Astrocyte (in vitro differentiated cells and primary cell): Measurements from ENCODE around the gene GDPD4. TPM values are rescaled to one million over a fixed set of nuclear protein-coding genes. Genes with fewer than 3 reads are reported as not detected.

Source experiments
- DNase-seq: peaks from one replicate; pipeline ENCODE4 v3.0.0-alpha.2; 2010; ENCODE audit warnings: low read depth
- FAIRE-seq: peaks from 2 replicates; lab custom pipeline; 2011; peaks lifted over from hg19 to GRCh38; lab: Jason Lieb, UNC
- H2AFZ ChIP-seq: 2 replicates; pipeline ENCODE4 v1.6.0; 2012; ENCODE audit warnings: low read depth, low read length, inconsistent platforms
- H3K27ac ChIP-seq: 2 replicates; pipeline ENCODE4 v1.5.1; 2011; ENCODE audit warnings: low read depth, low read length, inconsistent platforms
- H3K27me3 ChIP-seq: 2 replicates; pipeline ENCODE4 v1.6.0; 2011; ENCODE audit warnings: low read length, inconsistent platforms; ENCODE audit not compliant: insufficient read depth
- H3K36me3 ChIP-seq: 2 replicates; pipeline ENCODE4 v1.5.1; 2011; ENCODE audit warnings: low read length, inconsistent platforms; ENCODE audit not compliant: insufficient read depth
- H3K4me1 ChIP-seq: 2 replicates; pipeline ENCODE4 v1.5.1; 2011; ENCODE audit warnings: low read length, inconsistent platforms; ENCODE audit not compliant: insufficient read depth
- H3K4me2 ChIP-seq: 2 replicates; pipeline ENCODE4 v1.6.0; 2012; ENCODE audit warnings: low read length, inconsistent platforms
- H3K4me3 ChIP-seq: 2 replicates; pipeline ENCODE4 v1.5.1; 2011; ENCODE audit warnings: low read depth, mild to moderate bottlenecking, low read length, inconsistent platforms; ENCODE audit not compliant: insufficient read depth
- H3K79me2 ChIP-seq: 2 replicates; pipeline ENCODE4 v1.6.0; 2012; ENCODE audit warnings: mild to moderate bottlenecking, low read length, inconsistent platforms; ENCODE audit not compliant: insufficient read depth
- H3K9ac ChIP-seq: 2 replicates; pipeline ENCODE4 v1.6.0; 2012; ENCODE audit warnings: mild to moderate bottlenecking, low read length, inconsistent platforms
- H3K9me3 ChIP-seq: 2 replicates; pipeline ENCODE4 v1.5.1; 2012; ENCODE audit warnings: low read depth, mild to moderate bottlenecking, low read length, inconsistent platforms; ENCODE audit not compliant: insufficient read depth
- H4K20me1 ChIP-seq: 2 replicates; pipeline ENCODE4 v1.6.0; 2012; ENCODE audit warnings: low read length, inconsistent platforms; ENCODE audit not compliant: insufficient read depth
- H3K27ac Mint-ChIP-seq: one replicate; pipeline ENCODE4 v1.8.0; 2021; ENCODE audit warnings: mild to moderate bottlenecking, mixed read lengths; ENCODE audit not compliant: unreplicated experiment
- H3K27me3 Mint-ChIP-seq: one replicate; pipeline ENCODE4 v1.8.0; 2021; ENCODE audit warnings: low read depth, mixed read lengths; ENCODE audit not compliant: unreplicated experiment
- H3K36me3 Mint-ChIP-seq: one replicate; pipeline ENCODE4 v1.8.0; 2021; ENCODE audit warnings: low read depth, mixed read lengths; ENCODE audit not compliant: unreplicated experiment
- H3K4me1 Mint-ChIP-seq: one replicate; pipeline ENCODE4 v1.8.0; 2021; ENCODE audit warnings: low read depth, mixed read lengths; ENCODE audit not compliant: unreplicated experiment
- H3K4me3 Mint-ChIP-seq: one replicate; pipeline ENCODE4 v1.8.0; 2021; ENCODE audit warnings: mild to moderate bottlenecking, moderate library complexity, mixed read lengths; ENCODE audit not compliant: unreplicated experiment
- H3K9me3 Mint-ChIP-seq: one replicate; pipeline ENCODE4 v1.8.0; 2021; ENCODE audit warnings: mild to moderate bottlenecking, mixed read lengths; ENCODE audit not compliant: unreplicated experiment
- CTCF ChIP-seq: IDR thresholded peaks from 2 replicates; pipeline ENCODE4 v1.5.1; 2011; ENCODE audit warnings: low read depth, mild to moderate bottlenecking, inconsistent platforms, low read length, moderate library complexity; ENCODE audit not compliant: insufficient read depth
- EZH2 ChIP-seq: IDR thresholded peaks from 2 replicates; pipeline ENCODE4 v1.6.1; 2012; ENCODE audit warnings: mild to moderate bottlenecking, low read length, inconsistent platforms; ENCODE audit not compliant: insufficient read depth
- total RNA-seq: library from RNA; stranded (reverse); gene quantifications from 2 replicates; pipeline ENCODE4 v1.2.1, GENCODE V29; 2021

GDPD4 gene
- total RNA-seq, 1 donor from 2014 or later, result not detected

GRCh38 chr11:77244277-77245027, 57.0 kb downstream of the GDPD4 start:
- H3K4me1 Mint-ChIP-seq, result peaks cover 11% of the 10 kb centered on the region
- Histone ChIP-seq H3K9me3 (no peaks in the 10 kb centered on the region), H3K4me3 (no peak overlapping the region), H3K27ac (peak overlapping the region; percentile 70), H3K4me1 (peaks cover 8% of the 10 kb centered on the region), H3K79me2 (no peaks in the 10 kb centered on the region), H3K27me3 (no peaks in the 10 kb centered on the region), H2AFZ (peak overlapping the region; percentile 68), H3K4me2 (peak overlapping the region; percentile 53), H3K9ac (peak overlapping the region; percentile 32), H3K36me3 (no peaks in the 10 kb centered on the region), H4K20me1 (no peaks in the 10 kb centered on the region)
- peak overlapping the region; percentile 98 for H3K27ac Mint-ChIP-seq
- FAIRE-seq (peak; percentile 85), DNase-seq (peak; percentile 86)
- H3K9me3 Mint-ChIP-seq, result no peaks in the 10 kb centered on the region
- TF ChIP-seq CTCF (no peak), EZH2 (no peak)
- H3K4me3 Mint-ChIP-seq, result no peak overlapping the region
- peaks cover 3% of the 10 kb centered on the region for H3K36me3 Mint-ChIP-seq
- no peaks in the 10 kb centered on the region for H3K27me3 Mint-ChIP-seq

DNA sequence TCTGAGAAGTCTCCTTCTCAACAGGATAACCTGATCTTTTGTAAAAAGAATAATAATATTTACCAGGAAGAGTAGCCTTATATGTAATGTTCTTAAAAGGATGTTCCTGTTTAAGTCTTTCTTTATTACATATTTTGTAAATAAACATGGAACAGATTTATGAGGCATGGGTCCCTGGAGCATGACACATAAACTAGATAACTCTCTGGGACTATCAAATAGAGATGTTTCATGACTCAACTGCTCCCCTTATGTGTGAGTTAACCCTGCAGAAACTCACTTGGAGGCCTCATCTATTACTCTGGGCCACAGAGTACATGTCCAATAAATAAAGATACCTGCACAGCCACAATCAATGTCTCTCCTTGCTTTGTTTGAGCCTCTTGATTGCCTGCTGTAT, 64.6 kb downstream of the GDPD4 start:
- no peak overlapping the region for H3K9ac ChIP-seq
- no peaks in the 10 kb centered on the region for H3K9me3 Mint-ChIP-seq
- H3K4me2 ChIP-seq, result no peak overlapping the region
- no peak overlapping the region for H3K27ac Mint-ChIP-seq
- H2AFZ ChIP-seq, result no peak overlapping the region
- no peak overlapping the region for H3K27ac ChIP-seq
- no peaks in the 10 kb centered on the region for H3K9me3 ChIP-seq
- H3K79me2 ChIP-seq, result no peaks in the 10 kb centered on the region
- TF ChIP-seq CTCF (no peak), EZH2 (no peak)
- H3K36me3 ChIP-seq, result no peaks in the 10 kb centered on the region
- no peak overlapping the region for H3K4me3 Mint-ChIP-seq
- no peaks in the 10 kb centered on the region for H4K20me1 ChIP-seq
- H3K36me3 Mint-ChIP-seq, result no peaks in the 10 kb centered on the region
- H3K4me3 ChIP-seq, result no peak overlapping the region
- no peaks in the 10 kb centered on the region for H3K27me3 ChIP-seq
- DNase-seq (peak; percentile 1), FAIRE-seq (no peak)
- no peaks in the 10 kb centered on the region for H3K27me3 Mint-ChIP-seq
- no peaks in the 10 kb centered on the region for H3K4me1 ChIP-seq
- no peaks in the 10 kb centered on the region for H3K4me1 Mint-ChIP-seq

- Mint-ChIP-seq H3K9me3 (no peaks in the 10 kb centered on the region), H3K4me1 (no peaks in the 10 kb centered on the region), H3K27ac (no peak overlapping the region), H3K36me3 (no peaks in the 10 kb centered on the region), H3K4me3 (no peak overlapping the region), H3K27me3 (peaks cover 5% of the 10 kb centered on the region)
- no peaks in the 10 kb centered on the region for H4K20me1 ChIP-seq
- H3K4me2 ChIP-seq, result no peak overlapping the region
- H3K4me1 ChIP-seq, result no peaks in the 10 kb centered on the region
- FAIRE-seq (no peak), DNase-seq (no peak)
- no peak overlapping the region for H3K9ac ChIP-seq
- no peaks in the 10 kb centered on the region for H3K36me3 ChIP-seq
- no peaks in the 10 kb centered on the region for H3K27me3 ChIP-seq
- no peak overlapping the region for H3K27ac ChIP-seq
- H3K79me2 ChIP-seq, result no peaks in the 10 kb centered on the region
- TF ChIP-seq EZH2, result no peak
- TF ChIP-seq CTCF, result no peak
- H3K9me3 ChIP-seq, result no peaks in the 10 kb centered on the region
- H2AFZ ChIP-seq, result no peak overlapping the region
- no peak overlapping the region for H3K4me3 ChIP-seq
These were observed 68.5 kb downstream of the GDPD4 start for GRCh38 chr11:77233011-77233410.
